Sigmoid colon (tissue), 7 donors: ENCODE results near the gene FN3KRP. TPM values are rescaled to one million over a fixed set of nuclear protein-coding genes. Genes with fewer than 3 reads are reported as not detected.

Experiments
- DNase-seq: peaks from one replicate; pipeline ENCODE4 v3.0.0-alpha.2; 2019
- H3K27ac ChIP-seq, 4 donors: fragments of 200-600 bp; sonication (generic); one replicate each; pipeline ENCODE4 v1.5.1; 2016 to 2019; ENCODE audit warnings: mild to moderate bottlenecking in 1 of 4
- H3K27me3 ChIP-seq, 3 donors: fragments of 200-600 bp; sonication (generic); one replicate each; pipeline ENCODE4 v1.5.1; 2019; ENCODE audit warnings: mild to moderate bottlenecking in 1 of 3
- H3K36me3 ChIP-seq, 4 donors: fragments of 200-600 bp; sonication (generic); one replicate each; pipeline ENCODE4 v1.5.1; 2016 to 2019
- H3K4me1 ChIP-seq, 4 donors: fragments of 200-600 bp; sonication (generic); one replicate each; pipeline ENCODE4 v1.5.1; 2017 to 2019
- H3K4me3 ChIP-seq, 4 donors: fragments of 200-600 bp; sonication (generic); one replicate each; pipeline ENCODE4 v1.5.1; 2017 to 2019; ENCODE audit warnings: mild to moderate bottlenecking in 2 of 4, moderate library complexity in 1 of 4
- H3K9me3 ChIP-seq, 4 donors: fragments of 200-600 bp in 3 of 4; sonication (generic) in 3 of 4; one replicate each; pipeline versions ENCODE4 v1.5.1 to v1.6.1; 2013 to 2019
- EP300 ChIP-seq, 4 donors: sonication (generic); formaldehyde crosslinking; IDR thresholded peaks; one replicate each; pipeline ENCODE4 v1.6.1; 2017; ENCODE audit warnings: antibody characterized with exemption in 4 of 4
- POLR2A ChIP-seq, 2 donors: fragments of 450-650 bp; IDR thresholded peaks; one replicate each; pipeline ENCODE4 v1.6.1; 2016; ENCODE audit warnings: antibody characterized with exemption in 2 of 2, mild to moderate bottlenecking in 2 of 2, moderate library complexity in 2 of 2
- POLR2AphosphoS5 ChIP-seq, 4 donors: sonication (generic); formaldehyde crosslinking; IDR thresholded peaks; one replicate each; pipeline ENCODE4 v1.6.1; 2017; ENCODE audit warnings: antibody characterized with exemption in 4 of 4
- WGBS, 2 donors: extraction: QIAGEN DNeasy Blood & Tissue Kit; methylation state at CpG; one replicate each; pipeline ENCODE4 v1.1.7; 2013; 5-methylcytosine and 5-hydroxymethylcytosine counted together
- intact Hi-C: fragments of 100-400 bp; cut with DNase I; formaldehyde crosslinking; loops from one replicate; pipeline ENCODE4 v1.15.1; 2023
- polyA plus RNA-seq, 3 donors: library from polyadenylated mRNA; stranded (reverse); fragments of 200-250 nt; gene quantifications; one replicate each; pipeline ENCODE4 v1.2.3, GENCODE V29; 2013
- total RNA-seq, 4 donors: library from RNA; depleted of rRNA; stranded (reverse); fragments of >200 nt; gene quantifications; one replicate each; pipeline ENCODE4 v1.1.0, GENCODE V29; 2016
- TF ChIP-seq, protein P1 (sequence below), 4 experiments: fragments of 450-650 bp in 3 of 4; fragments of 200-600 bp in 1 of 4; IDR thresholded peaks; one replicate each; pipeline ENCODE4 v1.5.1; 2016 to 2019; ENCODE audit warnings: antibody characterized with exemption in 4 of 4, mild to moderate bottlenecking in 3 of 4, moderate library complexity in 2 of 4
- donor health status: healthy with polysubstance abuse.
- donor health status: Bipolar disorder and iron deficiency.
- donor health status: healthy.

FN3KRP gene
- total and polyA plus RNA-seq, 7 donors: 8.1 to 36.1 (median 18.0) TPM

DNA sequence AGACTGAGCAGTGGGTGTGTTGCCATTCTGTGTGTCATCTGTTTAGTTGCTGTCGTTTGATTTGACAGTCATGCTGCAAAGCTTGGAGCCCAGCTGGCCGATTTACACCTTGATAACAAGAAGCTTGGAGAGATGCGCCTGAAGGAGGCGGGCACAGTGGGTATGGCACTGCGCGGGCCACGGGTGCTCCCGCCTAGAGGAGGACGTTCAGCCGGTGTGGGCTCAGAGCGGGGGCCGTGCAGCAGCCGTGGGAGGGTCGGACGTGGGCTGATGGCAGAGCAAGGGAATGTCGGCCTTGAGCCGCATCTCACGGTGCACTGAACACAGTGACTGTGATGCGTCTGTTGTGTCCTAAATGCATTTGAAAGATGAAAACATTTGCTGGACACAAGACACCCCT, 3.7 kb downstream of the FN3KRP start:
- Histone ChIP-seq H3K27me3 (no peaks in the 10 kb centered on the region), H3K27ac (no peak overlapping the region), H3K4me3 (no peak overlapping the region), H3K9me3 (no peaks in the 10 kb centered on the region), H3K4me1 (peaks cover 0 to 24% (median 20%) of the 10 kb centered on the region in 4 donors), H3K36me3 (peaks cover 0 to 57% (median 13%) of the 10 kb centered on the region in 4 donors)
- TF ChIP-seq EP300 (IDR thresholded peaks at IDR 0.05) (no peak), POLR2A (IDR thresholded peaks at IDR 0.05) (no peak), POLR2AphosphoS5 (IDR thresholded peaks at IDR 0.05) (no peak)
- TF ChIP-seq, protein P1, sequence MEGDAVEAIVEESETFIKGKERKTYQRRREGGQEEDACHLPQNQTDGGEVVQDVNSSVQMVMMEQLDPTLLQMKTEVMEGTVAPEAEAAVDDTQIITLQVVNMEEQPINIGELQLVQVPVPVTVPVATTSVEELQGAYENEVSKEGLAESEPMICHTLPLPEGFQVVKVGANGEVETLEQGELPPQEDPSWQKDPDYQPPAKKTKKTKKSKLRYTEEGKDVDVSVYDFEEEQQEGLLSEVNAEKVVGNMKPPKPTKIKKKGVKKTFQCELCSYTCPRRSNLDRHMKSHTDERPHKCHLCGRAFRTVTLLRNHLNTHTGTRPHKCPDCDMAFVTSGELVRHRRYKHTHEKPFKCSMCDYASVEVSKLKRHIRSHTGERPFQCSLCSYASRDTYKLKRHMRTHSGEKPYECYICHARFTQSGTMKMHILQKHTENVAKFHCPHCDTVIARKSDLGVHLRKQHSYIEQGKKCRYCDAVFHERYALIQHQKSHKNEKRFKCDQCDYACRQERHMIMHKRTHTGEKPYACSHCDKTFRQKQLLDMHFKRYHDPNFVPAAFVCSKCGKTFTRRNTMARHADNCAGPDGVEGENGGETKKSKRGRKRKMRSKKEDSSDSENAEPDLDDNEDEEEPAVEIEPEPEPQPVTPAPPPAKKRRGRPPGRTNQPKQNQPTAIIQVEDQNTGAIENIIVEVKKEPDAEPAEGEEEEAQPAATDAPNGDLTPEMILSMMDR (IDR thresholded peaks at IDR 0.05): no peak
- no peak for DNase-seq
- WGBS, 2 donors: 96% methylated on average over 19 of the region's 19 CpGs
- intact Hi-C loops: no loop called here

DNA sequence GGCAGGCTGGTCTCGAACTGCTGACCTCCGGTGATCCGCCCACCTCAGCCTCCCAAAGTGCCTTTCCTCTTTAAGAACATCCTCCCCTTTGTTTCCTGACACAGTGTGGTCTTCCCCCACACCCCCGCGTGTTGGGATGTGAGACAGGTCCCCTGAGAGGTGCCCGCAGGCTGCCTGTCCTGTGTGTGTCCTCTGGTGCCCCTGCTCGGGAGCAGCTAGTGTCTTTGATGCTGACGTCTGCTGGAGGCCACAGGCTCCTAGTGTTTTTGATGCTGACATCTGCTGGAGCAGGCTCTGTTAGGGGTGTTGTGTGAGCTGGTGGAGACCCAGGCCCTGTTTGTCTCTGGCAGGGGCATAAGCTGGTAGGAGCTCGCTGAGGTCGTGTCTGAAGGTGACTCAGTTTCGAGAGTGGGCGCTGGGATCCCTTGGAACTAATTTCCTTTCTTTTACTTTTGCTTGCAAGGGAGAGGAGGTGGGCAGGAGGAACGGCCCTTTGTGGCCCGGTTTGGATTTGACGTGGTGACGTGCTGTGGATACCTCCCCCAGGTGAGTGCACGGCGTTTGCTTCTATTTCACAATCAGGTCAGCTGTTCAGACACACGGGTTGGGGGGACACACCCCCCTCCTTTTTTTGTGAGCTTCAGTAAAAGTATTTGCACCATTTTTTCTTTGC, 6.0 kb downstream of the FN3KRP start:
- intact Hi-C loops: no loop called here
- Histone ChIP-seq H3K9me3 (no peaks in the 10 kb centered on the region), H3K27ac (no peak overlapping the region), H3K27me3 (no peaks in the 10 kb centered on the region), H3K4me1 (peaks cover 0 to 11% (median 10%) of the 10 kb centered on the region in 4 donors), H3K4me3 (no peak overlapping the region), H3K36me3 (peaks cover 4 to 80% (median 22%) of the 10 kb centered on the region in 4 donors)
- WGBS, 2 donors: 88 to 90% methylated on average over 19 of the region's 19 CpGs
- no peak for DNase-seq
- TF ChIP-seq EP300 (IDR thresholded peaks at IDR 0.05): no peak
- no peak for TF ChIP-seq POLR2A (IDR thresholded peaks at IDR 0.05)
- TF ChIP-seq POLR2AphosphoS5 (IDR thresholded peaks at IDR 0.05): no peak
- TF ChIP-seq, protein P1 (IDR thresholded peaks at IDR 0.05): no peak

DNA sequence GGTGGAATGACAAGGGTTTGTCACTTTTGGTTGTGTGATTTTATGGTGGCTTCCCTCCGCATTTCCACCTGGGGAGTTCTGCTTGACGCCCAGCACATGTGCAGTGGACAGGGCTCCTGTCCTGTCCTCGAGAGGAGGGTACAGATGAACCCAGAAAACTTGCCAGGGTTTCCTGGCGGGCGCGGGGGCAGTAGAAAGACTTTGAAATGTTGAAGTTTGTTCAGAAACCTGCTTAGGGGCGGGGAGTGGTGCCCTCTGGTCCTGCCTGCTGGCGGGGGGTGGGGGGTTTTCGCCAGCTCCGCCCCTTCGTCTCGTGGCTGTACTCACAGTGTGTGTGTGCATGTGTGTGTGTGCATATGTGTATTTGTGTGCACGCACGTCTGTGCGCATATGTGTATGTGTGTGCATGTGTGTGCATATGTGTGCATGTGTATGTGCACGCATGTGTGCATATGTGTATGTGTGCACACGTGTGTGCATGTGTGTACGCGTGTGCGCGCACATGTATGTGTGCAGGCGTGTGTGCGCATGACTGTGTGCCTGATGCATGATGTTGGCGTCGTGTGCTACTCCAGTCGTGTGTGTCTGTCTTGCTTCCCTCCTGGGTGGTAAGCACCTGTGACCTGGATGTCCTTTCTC, 6.8 kb downstream of the FN3KRP start:
- DNase-seq: no peak
- Histone ChIP-seq H3K4me1 (peaks cover 0 to 3% (median 1%) of the 10 kb centered on the region in 4 donors), H3K9me3 (no peaks in the 10 kb centered on the region), H3K4me3 (no peak overlapping the region), H3K27me3 (no peaks in the 10 kb centered on the region), H3K36me3 (peaks cover 4 to 84% (median 24%) of the 10 kb centered on the region in 4 donors), H3K27ac (no peak overlapping the region)
- intact Hi-C loops: no loop called here
- no peak for TF ChIP-seq POLR2A (IDR thresholded peaks at IDR 0.05)
- TF ChIP-seq EP300 (IDR thresholded peaks at IDR 0.05): no peak
- TF ChIP-seq POLR2AphosphoS5 (IDR thresholded peaks at IDR 0.05): no peak
- TF ChIP-seq, protein P1 (IDR thresholded peaks at IDR 0.05): no peak
- WGBS, 2 donors: 92 to 97% methylated on average over 26 of the region's 26 CpGs

DNA sequence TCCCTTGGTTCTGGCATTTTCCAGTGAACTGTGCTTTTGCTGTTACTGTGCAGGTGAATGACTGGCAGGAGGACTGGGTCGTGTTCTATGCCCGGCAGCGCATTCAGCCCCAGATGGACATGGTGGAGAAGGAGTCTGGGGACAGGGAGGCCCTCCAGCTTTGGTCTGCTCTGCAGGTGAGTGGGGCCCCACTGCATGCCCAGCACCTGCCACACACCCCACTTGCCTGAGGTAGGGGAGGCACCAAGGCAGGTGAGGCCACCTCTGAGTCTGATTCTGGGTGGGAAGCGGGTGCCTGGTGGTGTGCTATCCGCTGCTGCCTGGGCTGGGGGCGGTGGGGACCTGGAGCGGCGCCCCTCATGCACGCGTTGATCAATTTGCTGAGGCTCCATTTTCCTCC, 9.9 kb downstream of the FN3KRP start:
- 97% methylated on average over 10 of the region's 10 CpGs for WGBS, 2 donors
- DNase-seq: no peak
- intact Hi-C loops: no loop called here

More for the DNA sequence above, 9.9 kb downstream of the FN3KRP start:
- TF ChIP-seq POLR2A (IDR thresholded peaks at IDR 0.05): no peak
- no peak for TF ChIP-seq POLR2AphosphoS5 (IDR thresholded peaks at IDR 0.05)
- TF ChIP-seq, protein P1 (IDR thresholded peaks at IDR 0.05): no peak
- no peak for TF ChIP-seq EP300 (IDR thresholded peaks at IDR 0.05)
- Histone ChIP-seq H3K27ac (no peak overlapping the region), H3K36me3 (peaks cover 4 to 65% (median 21%) of the 10 kb centered on the region in 4 donors), H3K9me3 (no peaks in the 10 kb centered on the region), H3K4me1 (no peaks in the 10 kb centered on the region), H3K27me3 (no peaks in the 10 kb centered on the region), H3K4me3 (no peak overlapping the region)
